Activated CD4-positive, alpha-beta memory T cell treated with anti-CD3 and anti-CD28 coated beads, Interleukin-2, amount 10 ng/mL, durations not matched to agents 7 days and 5 days (primary cell): ENCODE results near the gene NOS1. TPM values are rescaled to one million over a fixed set of nuclear protein-coding genes. Genes with fewer than 3 reads are reported as not detected.

ENCODE experiments used
- CTCF ChIA-PET: fragments of 350-600 bp; sonication (Branson Sonifier 250); formaldehyde crosslinking; loops from one replicate; lab custom pipeline; 2021; ENCODE audit warnings: antibody characterized with exemption, inconsistent platforms; lab: Charles Lee
- POLR2A ChIA-PET: fragments of 350-600 bp; sonication (Branson Sonifier 250); formaldehyde crosslinking; loops from one replicate; lab custom pipeline; 2021; ENCODE audit warnings: antibody characterized with exemption; lab: Charles Lee
- DNase-seq: peaks from one replicate; pipeline ENCODE4 v3.0.0-alpha.2; 2020
- H3K27ac Mint-ChIP-seq: one replicate; pipeline ENCODE4 v1.8.0; 2021; ENCODE audit warnings: mild to moderate bottlenecking, mixed read lengths
- H3K27me3 Mint-ChIP-seq: one replicate; pipeline ENCODE4 v1.8.0; 2021; ENCODE audit warnings: mixed read lengths
- H3K36me3 Mint-ChIP-seq: one replicate; pipeline ENCODE4 v1.8.0; 2021; ENCODE audit warnings: low read depth, mixed read lengths
- H3K4me1 Mint-ChIP-seq: one replicate; pipeline ENCODE4 v1.8.0; 2021; ENCODE audit warnings: mixed read lengths
- H3K4me3 Mint-ChIP-seq: one replicate; pipeline ENCODE4 v1.8.0; 2021; ENCODE audit warnings: mild to moderate bottlenecking, mixed read lengths
- H3K9me3 Mint-ChIP-seq: one replicate; pipeline ENCODE4 v1.8.0; 2021; ENCODE audit warnings: mixed read lengths
- total RNA-seq, 2 experiments: library from RNA; stranded (reverse); gene quantifications; one replicate each; pipeline ENCODE4 v1.2.3, GENCODE V29; 2021

Gene NOS1
- total RNA-seq, 2 experiments from 2014 or later = not detected

GRCh38 chr12:117360551-117361346, 677 bp downstream of the NOS1 start:
- Mint-ChIP-seq H3K4me3 (no peak overlapping the region), H3K9me3 (no peaks in the 10 kb centered on the region), H3K27me3 (peaks cover 41% of the 10 kb centered on the region), H3K4me1 (no peaks in the 10 kb centered on the region), H3K36me3 (no peaks in the 10 kb centered on the region), H3K27ac (no peak overlapping the region)
- CTCF ChIA-PET = no interaction called here
- no peak for DNase-seq
- POLR2A ChIA-PET = no interaction called here

GRCh38 chr12:117360222-117360550, 1.2 kb downstream of the NOS1 start:
- Mint-ChIP-seq H3K4me3 (no peak overlapping the region), H3K9me3 (no peaks in the 10 kb centered on the region), H3K36me3 (no peaks in the 10 kb centered on the region), H3K27ac (no peak overlapping the region), H3K27me3 (peaks cover 41% of the 10 kb centered on the region), H3K4me1 (no peaks in the 10 kb centered on the region)
- ChIA-PET POLR2A (no interaction called here), CTCF (no interaction called here)
- no peak for DNase-seq

GRCh38 chr12:117359029-117359845, 2.2 kb downstream of the NOS1 start:
- CTCF ChIA-PET = no interaction called here

GRCh38 chr12:117356048-117356447, 5.4 kb downstream of the NOS1 start:
- no peaks in the 10 kb centered on the region for H3K9me3 Mint-ChIP-seq
- POLR2A ChIA-PET = no interaction called here
- H3K4me1 Mint-ChIP-seq = no peaks in the 10 kb centered on the region
- peaks cover 11% of the 10 kb centered on the region for H3K27me3 Mint-ChIP-seq
- CTCF ChIA-PET = no interaction called here
- no peaks in the 10 kb centered on the region for H3K36me3 Mint-ChIP-seq
- no peak for DNase-seq
- no peak overlapping the region for H3K27ac Mint-ChIP-seq
- H3K4me3 Mint-ChIP-seq = no peak overlapping the region

More at GRCh38 chr12:117359029-117359845, 2.2 kb downstream of the NOS1 start:
- Mint-ChIP-seq H3K27me3 (peaks cover 38% of the 10 kb centered on the region), H3K4me3 (no peak overlapping the region), H3K9me3 (no peaks in the 10 kb centered on the region), H3K27ac (no peak overlapping the region), H3K36me3 (no peaks in the 10 kb centered on the region), H3K4me1 (no peaks in the 10 kb centered on the region)
- no peak for DNase-seq
- POLR2A ChIA-PET = no interaction called here

GRCh38 chr12:117352883-117353282, 8.5 kb downstream of the NOS1 start:
- Mint-ChIP-seq H3K27ac (no peak overlapping the region), H3K27me3 (no peaks in the 10 kb centered on the region), H3K4me3 (no peak overlapping the region), H3K36me3 (no peaks in the 10 kb centered on the region), H3K9me3 (no peaks in the 10 kb centered on the region), H3K4me1 (no peaks in the 10 kb centered on the region)
- CTCF ChIA-PET = interaction anchor here (1.3 kb wide), 1 partner anchor 15 kb away, joined by 7 read pairs; no protein-coding TSS in a partner anchor
- POLR2A ChIA-PET = interaction anchor here (1.5 kb wide), 1 partner anchor 10 kb away, joined by 4 read pairs; no protein-coding TSS in a partner anchor
- DNase-seq = no peak

GRCh38 chr12:117352206-117352605, 9.2 kb downstream of the NOS1 start:
- CTCF ChIA-PET = interaction anchor here (1.0 to 1.3 kb wide), 2 partner anchors 15 kb away, joined by 3 to 7 read pairs; no protein-coding TSS in a partner anchor
- Mint-ChIP-seq H3K4me1 (no peaks in the 10 kb centered on the region), H3K27ac (no peak overlapping the region), H3K36me3 (no peaks in the 10 kb centered on the region), H3K9me3 (no peaks in the 10 kb centered on the region), H3K27me3 (no peaks in the 10 kb centered on the region), H3K4me3 (no peak overlapping the region)
- POLR2A ChIA-PET = interaction anchor here (1.5 kb wide), 1 partner anchor 10 kb away, joined by 4 read pairs; no protein-coding TSS in a partner anchor
- no peak for DNase-seq

- H3K36me3 Mint-ChIP-seq = no peaks in the 10 kb centered on the region
- H3K27me3 Mint-ChIP-seq = no peaks in the 10 kb centered on the region
- H3K9me3 Mint-ChIP-seq = no peaks in the 10 kb centered on the region
- no peaks in the 10 kb centered on the region for H3K4me1 Mint-ChIP-seq
- no peak for DNase-seq
- no peak overlapping the region for H3K27ac Mint-ChIP-seq
- CTCF ChIA-PET = no interaction called here
- H3K4me3 Mint-ChIP-seq = no peak overlapping the region
- POLR2A ChIA-PET = no interaction called here
Observed at GRCh38 chr12:117350140-117350539, 11.3 kb downstream of the NOS1 start.

- no peak for DNase-seq
- peaks cover 5% of the 10 kb centered on the region for H3K4me1 Mint-ChIP-seq
- H3K36me3 Mint-ChIP-seq = no peaks in the 10 kb centered on the region
- no peaks in the 10 kb centered on the region for H3K9me3 Mint-ChIP-seq
- no peak overlapping the region for H3K27ac Mint-ChIP-seq
- H3K4me3 Mint-ChIP-seq = no peak overlapping the region
- ChIA-PET POLR2A (no interaction called here), CTCF (no interaction called here)
- no peaks in the 10 kb centered on the region for H3K27me3 Mint-ChIP-seq
Observed at GRCh38 chr12:117347588-117347987, 13.8 kb downstream of the NOS1 start.

GRCh38 chr12:117344716-117345115, 16.7 kb downstream of the NOS1 start:
- Mint-ChIP-seq H3K27ac (no peak overlapping the region), H3K9me3 (no peaks in the 10 kb centered on the region), H3K36me3 (no peaks in the 10 kb centered on the region), H3K27me3 (no peaks in the 10 kb centered on the region), H3K4me1 (peaks cover 10% of the 10 kb centered on the region), H3K4me3 (no peak overlapping the region)
- CTCF ChIA-PET = interaction anchor here (0.7 to 1.9 kb wide), 3 partner anchors 22 to 493 kb away, joined by 3 to 7 read pairs (median 4); no protein-coding TSS in a partner anchor
- POLR2A ChIA-PET = no interaction called here
- DNase-seq = no peak

GRCh38 chr12:117343849-117344248, 17.6 kb downstream of the NOS1 start:
- peaks cover 10% of the 10 kb centered on the region for H3K4me1 Mint-ChIP-seq
- DNase-seq = no peak
- H3K27ac Mint-ChIP-seq = no peak overlapping the region
- H3K9me3 Mint-ChIP-seq = no peaks in the 10 kb centered on the region
- H3K27me3 Mint-ChIP-seq = no peaks in the 10 kb centered on the region
- H3K36me3 Mint-ChIP-seq = no peaks in the 10 kb centered on the region
- CTCF ChIA-PET = interaction anchor here (1.9 kb wide), 1 partner anchor 23 kb away, joined by 7 read pairs; no protein-coding TSS in a partner anchor
- POLR2A ChIA-PET = no interaction called here
- no peak overlapping the region for H3K4me3 Mint-ChIP-seq

- Mint-ChIP-seq H3K27ac (no peak overlapping the region), H3K4me1 (peaks cover 10% of the 10 kb centered on the region), H3K36me3 (no peaks in the 10 kb centered on the region), H3K27me3 (no peaks in the 10 kb centered on the region), H3K9me3 (no peaks in the 10 kb centered on the region), H3K4me3 (no peak overlapping the region)
- no peak for DNase-seq
- CTCF ChIA-PET = no interaction called here
- POLR2A ChIA-PET = interaction anchor here (1.5 kb wide), 1 partner anchor 9 kb away, joined by 4 read pairs; no protein-coding TSS in a partner anchor
Observed at GRCh38 chr12:117343296-117343695, 18.1 kb downstream of the NOS1 start.

- H3K27ac Mint-ChIP-seq = no peak overlapping the region
- H3K36me3 Mint-ChIP-seq = no peaks in the 10 kb centered on the region
- peaks cover 10% of the 10 kb centered on the region for H3K4me1 Mint-ChIP-seq
- no peaks in the 10 kb centered on the region for H3K27me3 Mint-ChIP-seq
- CTCF ChIA-PET = no interaction called here
- DNase-seq = no peak
- no peak overlapping the region for H3K4me3 Mint-ChIP-seq
- POLR2A ChIA-PET = interaction anchor here (1.5 kb wide), 1 partner anchor 10 kb away, joined by 4 read pairs; no protein-coding TSS in a partner anchor
- no peaks in the 10 kb centered on the region for H3K9me3 Mint-ChIP-seq
Observed at GRCh38 chr12:117342682-117343081, 18.7 kb downstream of the NOS1 start.

GRCh38 chr12:117342247-117342646, 19.2 kb downstream of the NOS1 start:
- Mint-ChIP-seq H3K9me3 (no peaks in the 10 kb centered on the region), H3K4me1 (peaks cover 10% of the 10 kb centered on the region), H3K27me3 (no peaks in the 10 kb centered on the region), H3K27ac (no peak overlapping the region), H3K36me3 (no peaks in the 10 kb centered on the region), H3K4me3 (no peak overlapping the region)
- ChIA-PET POLR2A (interaction anchor here (1.5 kb wide), 1 partner anchor 10 kb away, joined by 4 read pairs; no protein-coding TSS in a partner anchor), CTCF (no interaction called here)
- DNase-seq = no peak
